PC-9 (cell line): ENCODE measurements around the gene GTPBP6. TPM values are rescaled to one million over a fixed set of nuclear protein-coding genes. Genes with fewer than 3 reads are reported as not detected.

Experiments used
- BruUV-seq: library from RNA; stranded (reverse); fragments of 400-500 nt; replicated peaks from 2 replicates; lab custom pipeline; 2021; lab: Mats Ljungman, UMichigan
- CTCF ChIA-PET: fragments of 300-600 bp; sonication (Branson Sonifier 250); formaldehyde crosslinking; loops from one replicate; lab custom pipeline; 2022; ENCODE audit warnings: antibody characterized with exemption; lab: Charles Lee
- POLR2A ChIA-PET: fragments of 300-600 bp; sonication (Branson Sonifier 250); formaldehyde crosslinking; loops from one replicate; lab custom pipeline; 2022; ENCODE audit warnings: antibody characterized with exemption; ENCODE audit not compliant: unreplicated experiment; lab: Charles Lee
- DNase-seq, 2 experiments: peaks; one replicate each; pipeline versions ENCODE4 v3.0.0 to v3.0.0-alpha.2; 2015 to 2022; ENCODE audit warnings: mixed read lengths in 1 of 2
- H2AFZ ChIP-seq: fragments of 200-600 bp; sonication (generic); 2 replicates; pipeline ENCODE4 v1.8.1; 2017; ENCODE audit warnings: antibody characterized with exemption
- H3F3A ChIP-seq: fragments of 200-600 bp; sonication (generic); 2 replicates; pipeline ENCODE4 v1.8.1; 2017; ENCODE audit warnings: antibody characterized with exemption, mild to moderate bottlenecking, low read depth; ENCODE audit not compliant: insufficient read depth
- H3K27ac ChIP-seq: fragments of 200-600 bp; sonication (generic); 2 replicates; pipeline ENCODE4 v1.6.1; 2016; ENCODE audit warnings: mixed run types
- H3K27me3 ChIP-seq: fragments of 200-600 bp; sonication (generic); 2 replicates; pipeline ENCODE4 v1.6.1; 2016; ENCODE audit warnings: low read depth, mixed run types; ENCODE audit not compliant: insufficient read depth
- H3K36me3 ChIP-seq: fragments of 200-600 bp; sonication (generic); 2 replicates; pipeline ENCODE4 v1.6.1; 2016; ENCODE audit warnings: low read depth, mixed run types
- H3K4me1 ChIP-seq: fragments of 200-600 bp; sonication (generic); replicated peaks from 2 replicates; pipeline ENCODE4 v1.6.1; 2016; ENCODE audit warnings: mixed run types; ENCODE audit not compliant: insufficient read depth
- H3K4me2 ChIP-seq: fragments of 200-600 bp; sonication (generic); 2 replicates; pipeline ENCODE4 v1.6.1; 2017; ENCODE audit warnings: mixed run types
- H3K4me3 ChIP-seq: fragments of 200-600 bp; sonication (generic); 2 replicates; pipeline ENCODE4 v1.6.1; 2016; ENCODE audit warnings: mixed run types
- H3K79me2 ChIP-seq: fragments of 200-600 bp; sonication (generic); 2 replicates; pipeline ENCODE4 v1.6.1; 2017; ENCODE audit warnings: low read depth, mixed run types
- H3K9me2 ChIP-seq: fragments of 200-600 bp; sonication (generic); 2 replicates; pipeline ENCODE4 v1.8.1; 2017; ENCODE audit warnings: mild to moderate bottlenecking; ENCODE audit not compliant: insufficient read depth
- H3K9me3 ChIP-seq: fragments of 200-600 bp; sonication (generic); 2 replicates; pipeline ENCODE4 v1.8.1; 2016; ENCODE audit warnings: low read depth; ENCODE audit not compliant: insufficient read depth
- H4K20me1 ChIP-seq: fragments of 200-600 bp; sonication (generic); 2 replicates; pipeline ENCODE4 v1.8.1; 2017; ENCODE audit not compliant: insufficient read depth
- CTCF ChIP-seq: fragments of 200-600 bp; sonication (generic); conservative IDR thresholded peaks from 2 replicates; pipeline ENCODE4 v1.6.1; 2017; ENCODE audit warnings: mixed run types, antibody characterized with exemption, mild to moderate bottlenecking, moderate library complexity
- EZH2 ChIP-seq: fragments of 200-600 bp; sonication (generic); IDR thresholded peaks from 2 replicates; pipeline ENCODE4 v1.8.0; 2017; ENCODE audit warnings: antibody characterized with exemption, low read depth
- intact Hi-C: fragments of 100-400 bp; cut with micrococcal nuclease; formaldehyde crosslinking; loops from one replicate; pipeline ENCODE4 v1.10.0; 2022; ENCODE audit not compliant: unreplicated experiment
- total RNA-seq: library from RNA; stranded (reverse); gene quantifications from 2 replicates; pipeline ENCODE4 v1.2.3, GENCODE V29; 2021

GTPBP6 gene
- total RNA-seq, 1 experiment from 2014 or later = 43.5 TPM

- no peak for TF ChIP-seq EZH2
- TF ChIP-seq CTCF = no peak
These were observed 15.6 kb downstream of the GTPBP6 start for GRCh38 chrX:302975-303374.

GRCh38 chrX:300334-300733 is 18.3 kb downstream of the GTPBP6 start:
- no TSS peak for BruUV-seq
- H4K20me1 ChIP-seq = no peaks in the 10 kb centered on the region
- H3K9me2 ChIP-seq = no peaks in the 10 kb centered on the region
- DNase-seq = no peak
- no peaks in the 10 kb centered on the region for H3K27me3 ChIP-seq
- H3K4me2 ChIP-seq = no peak overlapping the region
- no peaks in the 10 kb centered on the region for H3F3A ChIP-seq
- intact Hi-C loops = no loop called here
- POLR2A ChIA-PET = no interaction called here
- H3K36me3 ChIP-seq = no peaks in the 10 kb centered on the region
- CTCF ChIA-PET = no interaction called here
- no peaks in the 10 kb centered on the region for H3K4me1 ChIP-seq
- TF ChIP-seq EZH2 = no peak
- no peak for TF ChIP-seq CTCF
- no peak overlapping the region for H2AFZ ChIP-seq
- no peak overlapping the region for H3K27ac ChIP-seq
- no peaks in the 10 kb centered on the region for H3K79me2 ChIP-seq
- H3K9me3 ChIP-seq = no peaks in the 10 kb centered on the region
- no peak overlapping the region for H3K4me3 ChIP-seq

More at GRCh38 chrX:302975-303374, 15.6 kb downstream of the GTPBP6 start:
- no peaks in the 10 kb centered on the region for H3K79me2 ChIP-seq
- H3K4me2 ChIP-seq = no peak overlapping the region
- no peaks in the 10 kb centered on the region for H3K9me3 ChIP-seq
- H3K36me3 ChIP-seq = no peaks in the 10 kb centered on the region
- intact Hi-C loops = no loop called here
- no peaks in the 10 kb centered on the region for H3F3A ChIP-seq
- ChIA-PET POLR2A (no interaction called here), CTCF (no interaction called here)
- no peak overlapping the region for H3K4me3 ChIP-seq
- no peaks in the 10 kb centered on the region for H3K27me3 ChIP-seq
- no peak overlapping the region for H3K27ac ChIP-seq
- no peaks in the 10 kb centered on the region for H3K4me1 ChIP-seq
- BruUV-seq = no TSS peak
- no peak overlapping the region for H2AFZ ChIP-seq
- H3K9me2 ChIP-seq = no peaks in the 10 kb centered on the region
- no peaks in the 10 kb centered on the region for H4K20me1 ChIP-seq
- DNase-seq = no peak

- POLR2A ChIA-PET = no interaction called here
These were observed 19.6 kb downstream of the GTPBP6 start for GRCh38 chrX:298993-299392.

More at GRCh38 chrX:298993-299392, 19.6 kb downstream of the GTPBP6 start:
- no peak for DNase-seq
- H3K9me2 ChIP-seq = no peaks in the 10 kb centered on the region
- no peaks in the 10 kb centered on the region for H3K36me3 ChIP-seq
- no TSS peak for BruUV-seq
- no peak overlapping the region for H2AFZ ChIP-seq
- no peaks in the 10 kb centered on the region for H3F3A ChIP-seq
- H3K27ac ChIP-seq = no peak overlapping the region
- CTCF ChIA-PET = no interaction called here
- H3K27me3 ChIP-seq = no peaks in the 10 kb centered on the region
- no peak overlapping the region for H3K4me3 ChIP-seq
- no peaks in the 10 kb centered on the region for H3K4me1 ChIP-seq
- intact Hi-C loops = no loop called here
- H3K9me3 ChIP-seq = no peaks in the 10 kb centered on the region
- H3K79me2 ChIP-seq = no peaks in the 10 kb centered on the region
- no peak for TF ChIP-seq EZH2
- TF ChIP-seq CTCF = no peak
- no peak overlapping the region for H3K4me2 ChIP-seq
- no peaks in the 10 kb centered on the region for H4K20me1 ChIP-seq
